Fibroblast of lung (primary cell): ENCODE results near the gene COLEC11.

ENCODE experiments used
- EZH2 ChIP-seq: IDR thresholded peaks from 2 replicates; pipeline ENCODE4 v1.5.1; 2012; ENCODE audit warnings: low read length, control low read depth, mild to moderate bottlenecking; ENCODE audit errors: missing control alignments
- TF ChIP-seq, protein P1 (sequence below), 2 donors: IDR thresholded peaks in 1 of 2; conservative IDR thresholded peaks in 1 of 2; 1 replicate in 1 of 2; 2 replicates in 1 of 2; pipeline ENCODE4 v1.5.1; 2011 to 2012; ENCODE audit warnings: low read length in 2 of 2, control low read depth in 1 of 2, inconsistent platforms in 1 of 2, low read depth in 1 of 2, mild to moderate bottlenecking in 1 of 2

DNA sequence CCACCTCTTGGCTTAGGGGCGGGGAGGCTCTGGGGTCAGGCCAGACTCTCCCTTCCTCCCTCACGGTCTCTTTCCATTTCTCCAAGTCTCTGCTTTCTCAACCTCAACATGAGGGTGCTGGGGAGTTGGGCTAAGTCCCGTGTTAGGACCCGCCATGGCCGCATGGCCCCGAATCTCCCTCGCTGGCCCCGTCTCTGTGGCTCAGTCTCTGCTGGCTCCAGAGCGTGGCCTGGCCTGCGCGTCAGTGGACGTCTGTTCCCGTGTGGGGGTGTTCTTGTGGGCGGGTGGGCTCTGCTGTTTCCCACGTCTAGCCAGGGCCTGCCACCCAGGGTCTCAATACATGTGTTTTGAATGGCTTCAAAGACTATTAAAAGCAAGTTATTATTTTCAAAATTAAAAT lies 75.5 kb downstream of the COLEC11 start:
- TF ChIP-seq, protein P1, sequence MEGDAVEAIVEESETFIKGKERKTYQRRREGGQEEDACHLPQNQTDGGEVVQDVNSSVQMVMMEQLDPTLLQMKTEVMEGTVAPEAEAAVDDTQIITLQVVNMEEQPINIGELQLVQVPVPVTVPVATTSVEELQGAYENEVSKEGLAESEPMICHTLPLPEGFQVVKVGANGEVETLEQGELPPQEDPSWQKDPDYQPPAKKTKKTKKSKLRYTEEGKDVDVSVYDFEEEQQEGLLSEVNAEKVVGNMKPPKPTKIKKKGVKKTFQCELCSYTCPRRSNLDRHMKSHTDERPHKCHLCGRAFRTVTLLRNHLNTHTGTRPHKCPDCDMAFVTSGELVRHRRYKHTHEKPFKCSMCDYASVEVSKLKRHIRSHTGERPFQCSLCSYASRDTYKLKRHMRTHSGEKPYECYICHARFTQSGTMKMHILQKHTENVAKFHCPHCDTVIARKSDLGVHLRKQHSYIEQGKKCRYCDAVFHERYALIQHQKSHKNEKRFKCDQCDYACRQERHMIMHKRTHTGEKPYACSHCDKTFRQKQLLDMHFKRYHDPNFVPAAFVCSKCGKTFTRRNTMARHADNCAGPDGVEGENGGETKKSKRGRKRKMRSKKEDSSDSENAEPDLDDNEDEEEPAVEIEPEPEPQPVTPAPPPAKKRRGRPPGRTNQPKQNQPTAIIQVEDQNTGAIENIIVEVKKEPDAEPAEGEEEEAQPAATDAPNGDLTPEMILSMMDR (conservative IDR thresholded peaks at IDR 0.05 in 1 of 2, IDR thresholded peaks at IDR 0.05 in 1 of 2; ENCODE audit: low read depth in 1 of 2, low read length in 2 of 2) = no peak
- TF ChIP-seq EZH2 = no peak
